ENCODE data around the gene FBXO2. TPM values are rescaled to one million over a fixed set of nuclear protein-coding genes. Genes with fewer than 3 reads are reported as not detected.

Gene FBXO2
- total RNA-seq, 3 donors from 2014 or later (not counting 1 experiment from before 2014, with no cell fraction given), result 5.9 to 7.9 (median 6.7) TPM

DNA sequence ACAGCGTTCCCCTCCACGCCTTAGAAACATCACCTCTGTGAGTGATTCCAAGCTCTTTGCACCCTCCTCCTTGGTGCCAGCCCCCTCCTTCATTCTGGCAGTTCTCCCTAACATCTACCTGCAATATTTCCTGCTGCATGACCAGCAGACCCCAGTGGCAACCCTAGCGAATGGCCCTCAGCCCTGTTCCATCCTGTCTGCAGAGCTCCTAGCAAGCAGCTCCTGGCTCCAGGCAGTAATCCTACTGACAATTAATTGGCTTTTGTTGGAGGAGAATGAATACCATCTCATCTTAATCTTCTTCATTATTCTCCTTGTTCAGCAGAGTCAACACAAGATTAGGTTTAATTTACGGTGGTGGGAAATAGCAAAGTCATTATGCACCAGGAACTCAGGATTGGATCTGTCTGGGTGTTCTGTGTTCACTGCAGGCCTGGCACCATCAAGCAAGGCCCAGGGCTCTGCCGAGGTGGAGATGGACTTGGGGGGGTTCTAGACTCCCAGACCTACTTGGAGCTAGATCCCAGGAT is 12.4 kb downstream of the FBXO2 start:
- 56% methylated on average over 5 of the region's 5 CpGs for WGBS (ENCODE audit: insufficient coverage)
- no peak overlapping the region for H3K27ac Mint-ChIP-seq
- H3K27me3 ChIP-seq (ENCODE audit: control insufficient read depth, insufficient read depth, low read length), result peaks cover 4% of the 10 kb centered on the region
- H3K9me3 Mint-ChIP-seq, result no peaks in the 10 kb centered on the region
- DNase-seq, result no peak
- no peak for ATAC-seq
- no peaks in the 10 kb centered on the region for H3K27me3 Mint-ChIP-seq (ENCODE audit: low read depth in 2 of 2)
- no peaks in the 10 kb centered on the region for H3K36me3 Mint-ChIP-seq
- no peak overlapping the region for H3K4me3 Mint-ChIP-seq
- no peaks in the 10 kb centered on the region for H3K4me1 ChIP-seq (ENCODE audit: control insufficient read depth, insufficient read depth, low read length)
- intact Hi-C loops (cut with micrococcal nuclease), result loop anchor here (1.0 to 5.0 kb wide), 4 partner anchors 305 to 605 kb away; no protein-coding TSS in a partner anchor
- peaks cover 0 to 9% of the 10 kb centered on the region in 2 donors for H3K4me1 Mint-ChIP-seq
- H3K4me3 ChIP-seq (ENCODE audit: low read length), result no peak overlapping the region
- no peaks in the 10 kb centered on the region for H3K9me3 ChIP-seq (ENCODE audit: control insufficient read depth, insufficient read depth, low read length)
- H3K36me3 ChIP-seq (ENCODE audit: control insufficient read depth, insufficient read depth, low read length), result no peaks in the 10 kb centered on the region
- H3K27ac ChIP-seq (ENCODE audit: low read length), result no peak overlapping the region
- TF ChIP-seq CTCF (IDR thresholded peaks at IDR 0.05), result no peak

DNA sequence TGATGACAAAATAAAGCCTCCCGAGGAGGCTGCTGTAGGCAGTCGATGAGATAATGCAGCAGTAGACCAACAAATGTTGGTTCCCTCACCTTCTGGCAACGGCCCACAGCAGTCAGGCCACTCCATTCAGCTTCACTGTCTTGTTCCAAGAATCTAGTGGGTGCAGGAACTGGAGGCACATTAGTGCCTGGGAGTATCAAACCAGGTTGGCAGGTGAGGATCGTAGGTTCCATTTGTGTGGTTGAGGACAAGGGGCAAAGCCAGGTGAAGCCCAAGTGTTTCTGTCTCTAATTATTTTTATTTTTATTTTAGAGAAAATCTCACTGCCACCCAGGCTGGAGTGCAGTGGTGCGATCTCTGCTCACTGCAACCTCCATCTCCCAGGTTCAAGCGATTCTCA is 13.3 kb downstream of the FBXO2 start:
- Histone ChIP-seq H3K27ac (ENCODE audit: low read length) (no peak overlapping the region), H3K9me3 (ENCODE audit: control insufficient read depth, insufficient read depth, low read length) (no peaks in the 10 kb centered on the region), H3K36me3 (ENCODE audit: control insufficient read depth, insufficient read depth, low read length) (no peaks in the 10 kb centered on the region), H3K4me3 (ENCODE audit: low read length) (no peak overlapping the region), H3K4me1 (ENCODE audit: control insufficient read depth, insufficient read depth, low read length) (no peaks in the 10 kb centered on the region), H3K27me3 (ENCODE audit: control insufficient read depth, insufficient read depth, low read length) (peaks cover 4% of the 10 kb centered on the region)
- no peaks in the 10 kb centered on the region for H3K9me3 Mint-ChIP-seq
- ATAC-seq (no peak), DNase-seq (no peak)
- 77% methylated on average over 6 of the region's 6 CpGs for WGBS (ENCODE audit: insufficient coverage)
- intact Hi-C loops (cut with micrococcal nuclease), result loop anchor here (5.0 kb wide), 1 partner anchor 304 kb away; no protein-coding TSS in a partner anchor
- no peak for TF ChIP-seq CTCF (IDR thresholded peaks at IDR 0.05)
- H3K27ac Mint-ChIP-seq, result no peak overlapping the region
- peaks cover 0 to 4% of the 10 kb centered on the region in 2 donors for H3K4me1 Mint-ChIP-seq
- no peaks in the 10 kb centered on the region for H3K36me3 Mint-ChIP-seq
- peaks cover 1 to 8% of the 10 kb centered on the region in 2 donors for H3K27me3 Mint-ChIP-seq (ENCODE audit: low read depth in 2 of 2)
- H3K4me3 Mint-ChIP-seq, result no peak overlapping the region

GRCh38 chr1:11640101-11640500 is 14.1 kb downstream of the FBXO2 start:
- TF ChIP-seq CTCF (IDR thresholded peaks at IDR 0.05), result no peak
- 73% methylated on average over 6 of the region's 7 CpGs for WGBS (ENCODE audit: insufficient coverage)
- H3K9me3 ChIP-seq (ENCODE audit: control insufficient read depth, insufficient read depth, low read length), result no peaks in the 10 kb centered on the region
- no peak overlapping the region for H3K4me3 ChIP-seq (ENCODE audit: low read length)
- Mint-ChIP-seq H3K9me3 (no peaks in the 10 kb centered on the region), H3K4me3 (no peak overlapping the region), H3K27ac (no peak overlapping the region), H3K27me3 (ENCODE audit: low read depth in 2 of 2) (peaks cover 4 to 11% of the 10 kb centered on the region in 2 donors), H3K36me3 (no peaks in the 10 kb centered on the region), H3K4me1 (peaks cover 0 to 4% of the 10 kb centered on the region in 2 donors)
- H3K36me3 ChIP-seq (ENCODE audit: control insufficient read depth, insufficient read depth, low read length), result no peaks in the 10 kb centered on the region
- H3K27me3 ChIP-seq (ENCODE audit: control insufficient read depth, insufficient read depth, low read length), result peaks cover 4% of the 10 kb centered on the region
- no peaks in the 10 kb centered on the region for H3K4me1 ChIP-seq (ENCODE audit: control insufficient read depth, insufficient read depth, low read length)
- intact Hi-C loops (cut with micrococcal nuclease), result loop anchor here (5.0 kb wide), 1 partner anchor 303 kb away; no protein-coding TSS in a partner anchor
- no peak overlapping the region for H3K27ac ChIP-seq (ENCODE audit: low read length)
- ATAC-seq, result no peak
- DNase-seq, result no peak

DNA sequence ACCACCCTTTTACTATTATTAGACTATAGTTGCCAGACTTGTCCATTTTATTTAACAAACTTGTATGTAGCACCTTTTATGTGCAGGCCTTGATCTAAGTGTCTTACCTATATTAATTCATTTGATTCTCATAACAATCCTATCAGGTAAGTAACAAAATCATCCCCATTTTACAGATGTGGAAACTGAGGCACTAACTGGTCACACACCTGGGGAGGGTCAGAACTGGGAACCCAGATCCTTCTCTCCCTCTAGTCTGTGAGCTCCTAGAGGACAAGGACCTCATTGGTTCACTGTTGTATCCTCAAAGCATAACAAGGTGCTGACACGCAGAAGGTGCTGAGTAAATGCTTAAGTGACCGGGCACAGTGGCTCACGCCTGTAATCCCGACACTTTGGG is 14.9 kb downstream of the FBXO2 start:
- no peak overlapping the region for H3K27ac ChIP-seq (ENCODE audit: low read length)
- ATAC-seq (no peak), DNase-seq (no peak)
- Mint-ChIP-seq H3K27ac (no peak overlapping the region), H3K4me1 (peaks cover 0 to 4% of the 10 kb centered on the region in 2 donors), H3K9me3 (no peaks in the 10 kb centered on the region), H3K36me3 (no peaks in the 10 kb centered on the region), H3K4me3 (no peak overlapping the region), H3K27me3 (ENCODE audit: low read depth in 2 of 2) (peaks cover 4 to 11% of the 10 kb centered on the region in 2 donors)
- no peaks in the 10 kb centered on the region for H3K9me3 ChIP-seq (ENCODE audit: control insufficient read depth, insufficient read depth, low read length)
- no peaks in the 10 kb centered on the region for H3K4me1 ChIP-seq (ENCODE audit: control insufficient read depth, insufficient read depth, low read length)
- H3K27me3 ChIP-seq (ENCODE audit: control insufficient read depth, insufficient read depth, low read length), result peaks cover 4% of the 10 kb centered on the region
- WGBS (ENCODE audit: insufficient coverage), result 85% methylated on average over 4 of the region's 4 CpGs
- H3K4me3 ChIP-seq (ENCODE audit: low read length), result no peak overlapping the region
- intact Hi-C loops (cut with micrococcal nuclease), result no loop called here
- no peak for TF ChIP-seq CTCF (IDR thresholded peaks at IDR 0.05)
- H3K36me3 ChIP-seq (ENCODE audit: control insufficient read depth, insufficient read depth, low read length), result no peaks in the 10 kb centered on the region

All from natural killer cell (primary cell).